ENCODE measurements around the gene FAM184A.
"Not testable (repeated sequence)": the region's sequence is repeated elsewhere in the genome, so short reads cannot be mapped to it uniquely, and the experiment has no call there.

- TF ChIP-seq TGIF2 (CRISPR knock-in tag; IDR thresholded peaks at IDR 0.05); MXD4 (CRISPR knock-in tag; IDR thresholded peaks at IDR 0.05); ERF (CRISPR knock-in tag; IDR thresholded peaks at IDR 0.05); TSC22D2 (CRISPR knock-in tag; IDR thresholded peaks at IDR 0.05; ENCODE audit: borderline replicate concordance); ZSCAN12 (CRISPR knock-in tag; IDR thresholded peaks at IDR 0.05); NCOA1 (CRISPR knock-in tag; IDR thresholded peaks at IDR 0.05); REST (IDR thresholded peaks at IDR 0.05; ENCODE audit: borderline replicate concordance in 1 of 2, low read depth in 1 of 2, low read length in 2 of 2); NR0B2 (CRISPR knock-in tag; IDR thresholded peaks at IDR 0.05); ZBTB44 (CRISPR knock-in tag; IDR thresholded peaks at IDR 0.05); EZH2 (conservative IDR thresholded peaks at IDR 0.05; ENCODE audit: low read depth, low read length); E2F1 (CRISPR knock-in tag; IDR thresholded peaks at IDR 0.05): not testable (repeated sequence)
These were observed 81.0 kb downstream of the FAM184A start for GRCh38 chr6:118997426-118997825.
